Measurements from ENCODE around the gene LSP1. TPM values are rescaled to one million over a fixed set of nuclear protein-coding genes. Genes with fewer than 3 reads are reported as not detected.

LSP1 gene
- total and polyA plus RNA-seq, 2 of the 8 experiments (the other 6 are each of a cell fraction or from before 2014, with no cell fraction given), result 0.03 TPM; not detected in 1

- no peak within 1 kb of the TSS for H3K56ac ChIP-seq (replicated peaks; ENCODE audit: insufficient read length, low read depth, low read length)
- no peak within 1 kb of the TSS for H2AFZ ChIP-seq (ENCODE audit: low read length)
- H2BK120ac ChIP-seq (replicated peaks; ENCODE audit: low read depth, low read length), result no peak within 1 kb of the TSS
- ChIA-PET CTCF (ENCODE audit: partially characterized antibody) (interaction anchor here (0.6 to 4.4 kb wide), 12 partner anchors 11 to 245 kb away, joined by 3 to 47 read pairs (median 4); partner anchors contain the start of gene PRR33), POLR2A (ENCODE audit: partially characterized antibody) (no interaction called here)
- H4K20me1 ChIP-seq (replicated peaks in 1 of 2; ENCODE audit: control insufficient read depth in 1 of 2, insufficient read depth in 2 of 2, low read length in 2 of 2), result peaks cover 0 to 2% of the 10 kb centered on the region in 2 experiments
- no peak within 1 kb of the TSS for H3K23ac ChIP-seq (ENCODE audit: insufficient read length)
- no peak within 1 kb of the TSS for H3K9ac ChIP-seq (replicated peaks in 1 of 4; ENCODE audit: extremely low read depth in 1 of 4, low read depth in 3 of 4, low read length in 3 of 4)
- H3K4me3 ChIP-seq (ENCODE audit: extremely low read depth in 1 of 4, insufficient read depth in 2 of 4, low read depth in 3 of 4, low read length in 4 of 4), result no peak within 1 kb of the TSS
- H4K5ac ChIP-seq (ENCODE audit: insufficient read length, low read depth, low read length), result no peak within 1 kb of the TSS
- no peaks in the 10 kb centered on the region for H3K9me3 ChIP-seq (ENCODE audit: insufficient read depth in 2 of 2, low read depth in 1 of 2, low read length in 1 of 2)
- H4K8ac ChIP-seq (ENCODE audit: extremely low read depth, insufficient read depth, low read length), result no peak within 1 kb of the TSS
- 90% methylated on average over 27 of the region's 31 CpGs; no CpG with 5 or more reads in 1 of the 2 experiments for WGBS, 2 experiments (ENCODE audit: extremely low coverage in 1 of 2, insufficient coverage in 1 of 2, insufficient read length in 1 of 2, insufficient replicate concordance in 2 of 2, low coverage in 1 of 2, low lambda C conversion rate in 2 of 2, missing lambda C conversion rate in 1 of 2)
- H3K36me3 ChIP-seq (ENCODE audit: control insufficient read depth in 2 of 4, insufficient read depth in 4 of 4, low read length in 3 of 4), result no peaks in the 10 kb centered on the region
- no peak within 1 kb of the TSS for H2BK15ac ChIP-seq (ENCODE audit: low read length)
- no peaks in the 10 kb centered on the region for H3K27me3 ChIP-seq (replicated peaks in 1 of 4; ENCODE audit: control insufficient read depth in 3 of 4, extremely low read depth in 1 of 4, insufficient read depth in 3 of 4, low read length in 3 of 4)
- no peaks in the 10 kb centered on the region for H3K79me1 ChIP-seq (ENCODE audit: low read depth, low read length)
- DNase-seq (ENCODE audit: low read depth in 1 of 2, low spot score in 2 of 2), result no peak
- H2AK5ac ChIP-seq (ENCODE audit: low read depth, low read length), result no peak within 1 kb of the TSS
- no peak for FAIRE-seq
- no peak within 1 kb of the TSS for H2BK5ac ChIP-seq (ENCODE audit: low read depth, low read length)
- H2BK20ac ChIP-seq (ENCODE audit: low read length), result no peak within 1 kb of the TSS
- peaks cover 0 to 3% (median 3%) of the 10 kb centered on the region in 4 experiments; a peak in 4 of 7 replicates for H3K4me1 ChIP-seq (replicated peaks in 1 of 4; ENCODE audit: control insufficient read depth in 3 of 4, insufficient read depth in 4 of 4, low read length in 3 of 4)
- no peak within 1 kb of the TSS for H3K4me2 ChIP-seq (ENCODE audit: insufficient read depth in 1 of 2, low read depth in 2 of 2, low read length in 2 of 2)
- H4K91ac ChIP-seq (replicated peaks; ENCODE audit: insufficient read length, low read length), result no peak within 1 kb of the TSS
- no peak within 1 kb of the TSS for H3K27ac ChIP-seq (ENCODE audit: low read depth, low read length)
- H2BK12ac ChIP-seq (ENCODE audit: low read depth, low read length), result no peak within 1 kb of the TSS
- H3K79me2 ChIP-seq (ENCODE audit: control insufficient read depth in 1 of 2, insufficient read depth in 2 of 2, low read length in 2 of 2), result no peaks in the 10 kb centered on the region
- TF ChIP-seq MAX (IDR thresholded peaks at IDR 0.05), result no peak
- TF ChIP-seq SP2 (IDR thresholded peaks at IDR 0.05; ENCODE audit: low read length), result no peak
- no peak for TF ChIP-seq CHD2 (IDR thresholded peaks at IDR 0.05; ENCODE audit: low read length)
- TF ChIP-seq GABPA (IDR thresholded peaks at IDR 0.05; ENCODE audit: borderline replicate concordance, insufficient read depth, low read length), result no peak
- no peak for TF ChIP-seq SP4 (IDR thresholded peaks at IDR 0.05; ENCODE audit: low read length)
- no peak for TF ChIP-seq NANOG (IDR thresholded peaks at IDR 0.05; ENCODE audit: insufficient read depth, low read depth, low read length, poor library complexity, severe bottlenecking)
- no peak for TF ChIP-seq RBBP5 (IDR thresholded peaks at IDR 0.05; ENCODE audit: borderline replicate concordance, low read depth, low read length)
- TF ChIP-seq ZNF274 (IDR thresholded peaks at IDR 0.05; ENCODE audit: borderline replicate concordance, extremely low read depth, low read length), result no peak
- TF ChIP-seq E2F6 (IDR thresholded peaks at IDR 0.05), result no peak
- no peak within 1 kb of the TSS for H3K4ac ChIP-seq (replicated peaks; ENCODE audit: insufficient read length, low read depth, low read length)
- no peak within 1 kb of the TSS for H3K18ac ChIP-seq (ENCODE audit: extremely low read depth, low read length)
- peaks cover 5% of the 10 kb centered on the region; the same call in 1 of the 2 replicates for H3K23me2 ChIP-seq (ENCODE audit: low read depth, low read length)
- H3K14ac ChIP-seq (ENCODE audit: insufficient read length), result no peak within 1 kb of the TSS
Observed at GRCh38 chr11:1919391-1920127, 66.7 kb downstream of the LSP1 start, which contains the start of gene TNNT3. Gene TNNT3 (plus strand): TSS chr11:1919703. CDS start chr11:1922875, 3,172 bp downstream.

Data from H1 (cell line).